ENCODE results near the gene JADE2.

DNA sequence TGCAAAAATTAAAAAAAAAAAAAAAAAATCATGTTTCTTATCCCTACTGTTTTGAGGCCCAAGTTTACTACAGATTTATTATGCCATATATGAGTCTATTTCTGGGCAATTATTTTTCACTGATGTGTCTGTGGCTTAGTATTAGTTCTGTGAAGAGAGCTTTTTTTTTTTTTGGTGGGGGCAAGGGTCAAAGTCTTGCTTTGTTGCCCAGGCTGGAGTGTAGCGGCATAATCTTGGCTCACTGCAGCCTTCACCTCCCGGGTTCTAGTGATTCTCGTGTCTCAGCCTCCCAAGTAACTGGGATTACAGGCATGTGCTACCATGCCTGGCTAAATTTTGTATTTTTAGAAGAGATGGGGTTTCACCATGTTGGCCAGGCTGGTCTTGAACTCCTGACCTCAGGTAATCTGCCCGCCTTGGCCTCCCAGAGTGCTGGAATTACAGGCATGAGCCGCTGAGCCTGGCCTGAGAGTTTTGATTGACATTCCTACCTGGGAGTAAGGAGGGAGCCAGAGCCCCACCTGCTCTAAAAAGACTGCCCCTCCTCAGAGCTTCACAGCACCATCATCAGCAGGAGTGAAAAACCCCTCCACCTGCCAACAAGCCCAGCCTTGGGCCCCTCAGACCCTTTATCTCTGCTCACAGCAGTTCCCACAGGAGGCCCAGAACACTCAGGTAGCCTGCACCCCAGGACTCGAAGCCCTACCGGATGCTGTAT lies 36.1 kb upstream of the JADE2 start:
- TF ChIP-seq, protein P1, sequence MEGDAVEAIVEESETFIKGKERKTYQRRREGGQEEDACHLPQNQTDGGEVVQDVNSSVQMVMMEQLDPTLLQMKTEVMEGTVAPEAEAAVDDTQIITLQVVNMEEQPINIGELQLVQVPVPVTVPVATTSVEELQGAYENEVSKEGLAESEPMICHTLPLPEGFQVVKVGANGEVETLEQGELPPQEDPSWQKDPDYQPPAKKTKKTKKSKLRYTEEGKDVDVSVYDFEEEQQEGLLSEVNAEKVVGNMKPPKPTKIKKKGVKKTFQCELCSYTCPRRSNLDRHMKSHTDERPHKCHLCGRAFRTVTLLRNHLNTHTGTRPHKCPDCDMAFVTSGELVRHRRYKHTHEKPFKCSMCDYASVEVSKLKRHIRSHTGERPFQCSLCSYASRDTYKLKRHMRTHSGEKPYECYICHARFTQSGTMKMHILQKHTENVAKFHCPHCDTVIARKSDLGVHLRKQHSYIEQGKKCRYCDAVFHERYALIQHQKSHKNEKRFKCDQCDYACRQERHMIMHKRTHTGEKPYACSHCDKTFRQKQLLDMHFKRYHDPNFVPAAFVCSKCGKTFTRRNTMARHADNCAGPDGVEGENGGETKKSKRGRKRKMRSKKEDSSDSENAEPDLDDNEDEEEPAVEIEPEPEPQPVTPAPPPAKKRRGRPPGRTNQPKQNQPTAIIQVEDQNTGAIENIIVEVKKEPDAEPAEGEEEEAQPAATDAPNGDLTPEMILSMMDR (conservative IDR thresholded peaks at IDR 0.05; ENCODE audit: low read depth in 2 of 2), result no peak
- TF ChIP-seq JUNB (IDR thresholded peaks at IDR 0.05; ENCODE audit: unreplicated experiment) (no peak), EZH2 (IDR thresholded peaks at IDR 0.05; ENCODE audit: low read depth, unreplicated experiment) (no peak), EZH2phosphoT487 (IDR thresholded peaks at IDR 0.05; ENCODE audit: unreplicated experiment) (no peak), POLR2AphosphoS5 (IDR thresholded peaks at IDR 0.05; ENCODE audit: low read depth) (no peak), NANOG (IDR thresholded peaks at IDR 0.05; ENCODE audit: borderline replicate concordance) (no peak), ZNF114 (CRISPR knock-in tag; IDR thresholded peaks at IDR 0.05) (no peak), CREB1 (CRISPR knock-in tag; IDR thresholded peaks at IDR 0.05; ENCODE audit: low read depth) (no peak), ZNF331 (CRISPR knock-in tag; IDR thresholded peaks at IDR 0.05; ENCODE audit: low read depth) (no peak)
- TF ChIP-seq, protein P2, sequence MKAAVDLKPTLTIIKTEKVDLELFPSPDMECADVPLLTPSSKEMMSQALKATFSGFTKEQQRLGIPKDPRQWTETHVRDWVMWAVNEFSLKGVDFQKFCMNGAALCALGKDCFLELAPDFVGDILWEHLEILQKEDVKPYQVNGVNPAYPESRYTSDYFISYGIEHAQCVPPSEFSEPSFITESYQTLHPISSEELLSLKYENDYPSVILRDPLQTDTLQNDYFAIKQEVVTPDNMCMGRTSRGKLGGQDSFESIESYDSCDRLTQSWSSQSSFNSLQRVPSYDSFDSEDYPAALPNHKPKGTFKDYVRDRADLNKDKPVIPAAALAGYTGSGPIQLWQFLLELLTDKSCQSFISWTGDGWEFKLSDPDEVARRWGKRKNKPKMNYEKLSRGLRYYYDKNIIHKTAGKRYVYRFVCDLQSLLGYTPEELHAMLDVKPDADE (IDR thresholded peaks at IDR 0.05), result no peak
- TF ChIP-seq, protein P3, sequence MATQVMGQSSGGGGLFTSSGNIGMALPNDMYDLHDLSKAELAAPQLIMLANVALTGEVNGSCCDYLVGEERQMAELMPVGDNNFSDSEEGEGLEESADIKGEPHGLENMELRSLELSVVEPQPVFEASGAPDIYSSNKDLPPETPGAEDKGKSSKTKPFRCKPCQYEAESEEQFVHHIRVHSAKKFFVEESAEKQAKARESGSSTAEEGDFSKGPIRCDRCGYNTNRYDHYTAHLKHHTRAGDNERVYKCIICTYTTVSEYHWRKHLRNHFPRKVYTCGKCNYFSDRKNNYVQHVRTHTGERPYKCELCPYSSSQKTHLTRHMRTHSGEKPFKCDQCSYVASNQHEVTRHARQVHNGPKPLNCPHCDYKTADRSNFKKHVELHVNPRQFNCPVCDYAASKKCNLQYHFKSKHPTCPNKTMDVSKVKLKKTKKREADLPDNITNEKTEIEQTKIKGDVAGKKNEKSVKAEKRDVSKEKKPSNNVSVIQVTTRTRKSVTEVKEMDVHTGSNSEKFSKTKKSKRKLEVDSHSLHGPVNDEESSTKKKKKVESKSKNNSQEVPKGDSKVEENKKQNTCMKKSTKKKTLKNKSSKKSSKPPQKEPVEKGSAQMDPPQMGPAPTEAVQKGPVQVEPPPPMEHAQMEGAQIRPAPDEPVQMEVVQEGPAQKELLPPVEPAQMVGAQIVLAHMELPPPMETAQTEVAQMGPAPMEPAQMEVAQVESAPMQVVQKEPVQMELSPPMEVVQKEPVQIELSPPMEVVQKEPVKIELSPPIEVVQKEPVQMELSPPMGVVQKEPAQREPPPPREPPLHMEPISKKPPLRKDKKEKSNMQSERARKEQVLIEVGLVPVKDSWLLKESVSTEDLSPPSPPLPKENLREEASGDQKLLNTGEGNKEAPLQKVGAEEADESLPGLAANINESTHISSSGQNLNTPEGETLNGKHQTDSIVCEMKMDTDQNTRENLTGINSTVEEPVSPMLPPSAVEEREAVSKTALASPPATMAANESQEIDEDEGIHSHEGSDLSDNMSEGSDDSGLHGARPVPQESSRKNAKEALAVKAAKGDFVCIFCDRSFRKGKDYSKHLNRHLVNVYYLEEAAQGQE (IDR thresholded peaks at IDR 0.05; ENCODE audit: unreplicated experiment), result no peak
- TF ChIP-seq, protein P4, sequence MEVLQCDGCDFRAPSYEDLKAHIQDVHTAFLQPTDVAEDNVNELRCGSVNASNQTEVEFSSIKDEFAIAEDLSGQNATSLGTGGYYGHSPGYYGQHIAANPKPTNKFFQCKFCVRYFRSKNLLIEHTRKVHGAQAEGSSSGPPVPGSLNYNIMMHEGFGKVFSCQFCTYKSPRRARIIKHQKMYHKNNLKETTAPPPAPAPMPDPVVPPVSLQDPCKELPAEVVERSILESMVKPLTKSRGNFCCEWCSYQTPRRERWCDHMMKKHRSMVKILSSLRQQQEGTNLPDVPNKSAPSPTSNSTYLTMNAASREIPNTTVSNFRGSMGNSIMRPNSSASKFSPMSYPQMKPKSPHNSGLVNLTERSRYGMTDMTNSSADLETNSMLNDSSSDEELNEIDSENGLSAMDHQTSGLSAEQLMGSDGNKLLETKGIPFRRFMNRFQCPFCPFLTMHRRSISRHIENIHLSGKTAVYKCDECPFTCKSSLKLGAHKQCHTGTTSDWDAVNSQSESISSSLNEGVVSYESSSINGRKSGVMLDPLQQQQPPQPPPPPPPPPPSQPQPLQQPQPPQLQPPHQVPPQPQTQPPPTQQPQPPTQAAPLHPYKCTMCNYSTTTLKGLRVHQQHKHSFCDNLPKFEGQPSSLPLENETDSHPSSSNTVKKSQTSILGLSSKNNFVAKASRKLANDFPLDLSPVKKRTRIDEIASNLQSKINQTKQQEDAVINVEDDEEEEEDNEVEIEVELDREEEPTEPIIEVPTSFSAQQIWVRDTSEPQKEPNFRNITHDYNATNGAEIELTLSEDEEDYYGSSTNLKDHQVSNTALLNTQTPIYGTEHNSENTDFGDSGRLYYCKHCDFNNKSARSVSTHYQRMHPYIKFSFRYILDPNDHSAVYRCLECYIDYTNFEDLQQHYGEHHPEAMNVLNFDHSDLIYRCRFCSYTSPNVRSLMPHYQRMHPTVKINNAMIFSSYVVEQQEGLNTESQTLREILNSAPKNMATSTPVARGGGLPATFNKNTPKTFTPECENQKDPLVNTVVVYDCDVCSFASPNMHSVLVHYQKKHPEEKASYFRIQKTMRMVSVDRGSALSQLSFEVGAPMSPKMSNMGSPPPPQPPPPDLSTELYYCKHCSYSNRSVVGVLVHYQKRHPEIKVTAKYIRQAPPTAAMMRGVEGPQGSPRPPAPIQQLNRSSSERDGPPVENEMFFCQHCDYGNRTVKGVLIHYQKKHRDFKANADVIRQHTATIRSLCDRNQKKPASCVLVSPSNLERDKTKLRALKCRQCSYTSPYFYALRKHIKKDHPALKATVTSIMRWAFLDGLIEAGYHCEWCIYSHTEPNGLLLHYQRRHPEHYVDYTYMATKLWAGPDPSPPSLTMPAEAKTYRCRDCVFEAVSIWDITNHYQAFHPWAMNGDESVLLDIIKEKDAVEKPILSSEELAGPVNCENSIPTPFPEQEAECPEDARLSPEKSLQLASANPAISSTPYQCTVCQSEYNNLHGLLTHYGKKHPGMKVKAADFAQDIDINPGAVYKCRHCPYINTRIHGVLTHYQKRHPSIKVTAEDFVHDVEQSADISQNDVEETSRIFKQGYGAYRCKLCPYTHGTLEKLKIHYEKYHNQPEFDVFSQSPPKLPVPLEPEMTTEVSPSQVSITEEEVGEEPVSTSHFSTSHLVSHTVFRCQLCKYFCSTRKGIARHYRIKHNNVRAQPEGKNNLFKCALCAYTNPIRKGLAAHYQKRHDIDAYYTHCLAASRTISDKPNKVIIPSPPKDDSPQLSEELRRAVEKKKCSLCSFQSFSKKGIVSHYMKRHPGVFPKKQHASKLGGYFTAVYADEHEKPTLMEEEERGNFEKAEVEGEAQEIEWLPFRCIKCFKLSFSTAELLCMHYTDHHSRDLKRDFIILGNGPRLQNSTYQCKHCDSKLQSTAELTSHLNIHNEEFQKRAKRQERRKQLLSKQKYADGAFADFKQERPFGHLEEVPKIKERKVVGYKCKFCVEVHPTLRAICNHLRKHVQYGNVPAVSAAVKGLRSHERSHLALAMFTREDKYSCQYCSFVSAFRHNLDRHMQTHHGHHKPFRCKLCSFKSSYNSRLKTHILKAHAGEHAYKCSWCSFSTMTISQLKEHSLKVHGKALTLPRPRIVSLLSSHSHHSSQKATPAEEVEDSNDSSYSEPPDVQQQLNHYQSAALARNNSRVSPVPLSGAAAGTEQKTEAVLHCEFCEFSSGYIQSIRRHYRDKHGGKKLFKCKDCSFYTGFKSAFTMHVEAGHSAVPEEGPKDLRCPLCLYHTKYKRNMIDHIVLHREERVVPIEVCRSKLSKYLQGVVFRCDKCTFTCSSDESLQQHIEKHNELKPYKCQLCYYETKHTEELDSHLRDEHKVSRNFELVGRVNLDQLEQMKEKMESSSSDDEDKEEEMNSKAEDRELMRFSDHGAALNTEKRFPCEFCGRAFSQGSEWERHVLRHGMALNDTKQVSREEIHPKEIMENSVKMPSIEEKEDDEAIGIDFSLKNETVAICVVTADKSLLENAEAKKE (CRISPR knock-in tag; IDR thresholded peaks at IDR 0.05), result no peak

Data from GM23338 (cell line).